MV-4-11 (cell line): ENCODE measurements around the gene HPD.
"Not testable (repeated sequence)": the region's sequence is repeated elsewhere in the genome, so short reads cannot be mapped to it uniquely, and the experiment has no call there.

Source experiments
- DNase-seq: peaks from one replicate; lab custom pipeline; 2025; lab: John Stamatoyannopoulos, UW

HPD gene

DNA sequence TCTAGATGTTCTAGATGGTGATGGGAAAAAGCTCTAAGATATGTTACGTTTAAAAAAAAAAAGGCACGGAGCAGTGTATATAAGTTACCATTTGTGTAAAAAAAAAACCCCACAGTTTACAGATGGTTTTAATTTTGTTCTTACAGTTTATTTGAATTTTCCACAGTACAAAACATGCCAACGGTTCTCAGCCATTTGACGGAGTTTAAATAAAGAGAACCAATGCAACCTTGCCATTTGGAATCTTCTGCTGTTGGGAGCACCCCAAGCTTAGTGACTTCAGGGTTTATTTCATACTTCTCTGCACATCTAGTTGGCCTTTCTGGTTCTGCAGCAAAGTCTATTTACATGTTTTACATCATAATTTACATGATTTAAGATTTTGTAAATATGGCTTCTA is 7.7 kb upstream of the HPD start:
- DNase-seq = no peak

DNA sequence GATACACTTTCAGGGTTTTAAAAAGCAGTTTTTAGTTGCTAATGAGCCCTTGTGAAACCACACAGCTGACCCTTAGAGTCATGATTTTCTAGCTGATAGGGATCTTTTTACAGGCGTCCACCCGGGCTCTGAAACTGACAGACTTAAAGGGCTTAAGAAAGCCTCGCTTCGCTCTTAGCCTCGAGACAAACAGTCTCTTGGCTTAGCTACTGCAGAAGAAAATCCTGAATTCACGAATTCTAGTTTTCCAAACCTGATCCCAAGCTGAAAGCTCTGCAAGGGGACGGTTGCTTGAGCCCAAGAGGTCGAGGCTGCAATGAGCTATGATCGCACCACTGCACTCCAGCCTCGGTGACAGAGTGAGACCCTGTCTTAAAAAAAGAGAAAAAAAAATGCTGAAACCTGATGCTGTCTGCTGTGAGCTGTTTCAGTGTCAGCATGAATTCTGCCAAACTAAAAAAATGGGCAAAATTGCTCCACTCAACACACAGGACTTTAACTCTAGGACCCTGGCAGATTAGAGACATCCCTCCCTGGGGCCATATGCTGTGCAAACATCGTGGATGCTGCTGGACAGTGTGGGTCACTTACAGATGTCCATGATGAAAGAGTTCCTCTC is 3.1 kb upstream of the HPD start:
- DNase-seq = no peak

DNA sequence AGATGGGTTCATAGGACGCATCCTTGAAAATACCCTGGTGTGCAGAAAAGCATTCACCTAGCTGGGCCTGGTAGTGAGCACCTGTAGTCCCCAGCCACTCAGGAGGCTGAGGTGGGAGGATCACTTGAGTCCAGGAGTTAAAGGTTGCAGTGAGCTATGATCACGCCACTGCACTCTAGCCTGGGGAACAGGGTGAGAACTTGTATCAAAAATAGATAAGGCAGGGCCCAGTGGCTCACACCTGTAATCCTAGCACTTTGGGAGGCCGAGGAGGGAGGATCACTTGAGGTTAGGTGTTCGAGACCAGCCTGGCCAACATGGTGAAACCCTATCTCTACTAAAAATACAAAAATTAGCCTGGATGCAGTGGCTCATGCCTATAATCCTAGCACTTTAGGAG is 2.0 kb upstream of the HPD start:
- not testable (repeated sequence) for DNase-seq

DNA sequence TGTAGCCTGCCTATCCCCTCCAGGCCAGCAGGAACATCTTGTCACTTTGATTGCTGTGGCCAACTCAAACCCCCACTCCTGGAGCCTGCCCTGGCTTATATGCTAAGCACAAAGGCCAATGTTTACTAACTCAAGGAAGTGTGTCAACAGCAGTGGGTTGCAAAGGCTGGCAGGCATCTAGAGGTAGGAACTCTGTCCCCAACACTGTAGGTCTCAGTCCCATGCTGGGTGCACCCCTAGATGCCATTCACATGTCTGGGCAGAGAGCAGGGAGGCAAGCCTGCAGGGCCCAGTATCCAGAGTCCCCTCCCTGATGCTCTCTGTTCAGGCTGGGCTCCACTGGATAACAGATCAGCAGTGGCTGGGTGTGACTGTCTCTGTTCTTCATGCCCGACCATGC is 1.6 kb upstream of the HPD start:
- DNase-seq = no peak

DNA sequence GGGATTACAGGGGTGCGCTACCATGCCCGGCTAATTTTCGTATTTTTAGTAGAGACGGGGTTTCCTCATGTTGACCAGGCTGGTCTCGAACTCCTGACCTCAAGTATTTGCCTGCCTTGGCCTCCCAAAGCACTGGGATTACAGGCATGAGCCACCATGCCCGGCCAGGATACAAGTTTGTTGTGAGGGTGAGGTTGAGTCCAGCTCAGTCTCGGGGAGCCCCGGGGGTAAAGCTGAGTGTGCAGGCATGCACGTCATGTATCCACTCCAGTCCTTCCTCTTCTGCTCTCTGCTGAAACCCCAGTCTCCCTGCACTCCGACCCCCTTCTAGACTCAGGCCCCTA is 369 bp downstream of the HPD start:
- no peak for DNase-seq

DNA sequence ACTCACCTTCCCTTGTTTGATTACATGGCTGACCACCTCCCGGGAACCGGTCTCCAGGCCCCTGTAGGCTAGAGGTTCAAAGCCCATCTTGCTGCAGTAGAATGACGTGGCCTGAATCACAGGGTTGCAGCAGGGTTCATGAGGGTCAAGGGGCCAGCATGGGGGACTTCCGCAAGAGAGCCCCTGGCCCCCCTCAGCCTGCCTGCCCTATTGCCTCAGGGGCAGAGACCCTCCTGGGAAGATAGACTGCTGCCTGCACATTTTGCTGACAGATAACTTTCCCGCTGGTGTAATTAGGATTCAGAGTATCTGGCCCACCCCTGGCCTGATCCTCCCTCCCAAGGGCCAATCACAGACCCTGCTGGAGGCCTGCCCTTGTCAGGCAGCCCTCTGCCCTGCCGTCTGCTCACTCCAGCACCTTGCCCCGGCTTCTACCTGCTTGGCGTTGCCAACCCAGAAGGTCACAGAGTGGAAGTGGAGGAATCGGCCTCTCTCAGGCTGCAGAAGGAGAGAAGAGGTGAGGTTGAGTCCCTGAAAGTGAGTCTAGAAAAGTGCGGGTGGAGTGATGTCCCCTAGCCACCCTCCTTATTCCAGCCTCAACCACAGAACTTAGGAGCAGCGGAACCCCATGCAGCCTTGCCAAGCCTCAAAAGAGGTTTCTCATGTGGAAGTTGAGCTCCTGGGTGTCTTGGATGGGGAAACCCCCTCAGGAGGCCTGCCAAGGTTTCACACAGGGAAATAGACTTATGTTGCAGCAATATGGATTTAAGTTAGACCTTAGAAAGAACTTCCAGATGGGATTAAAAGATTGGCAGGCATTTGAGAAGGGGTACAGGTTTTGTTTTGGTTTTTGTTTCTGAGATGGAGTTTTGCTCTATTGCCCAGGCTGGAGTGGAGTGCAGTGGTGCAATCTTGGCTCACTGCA is 1.1 kb downstream of the HPD start:
- no peak for DNase-seq

DNA sequence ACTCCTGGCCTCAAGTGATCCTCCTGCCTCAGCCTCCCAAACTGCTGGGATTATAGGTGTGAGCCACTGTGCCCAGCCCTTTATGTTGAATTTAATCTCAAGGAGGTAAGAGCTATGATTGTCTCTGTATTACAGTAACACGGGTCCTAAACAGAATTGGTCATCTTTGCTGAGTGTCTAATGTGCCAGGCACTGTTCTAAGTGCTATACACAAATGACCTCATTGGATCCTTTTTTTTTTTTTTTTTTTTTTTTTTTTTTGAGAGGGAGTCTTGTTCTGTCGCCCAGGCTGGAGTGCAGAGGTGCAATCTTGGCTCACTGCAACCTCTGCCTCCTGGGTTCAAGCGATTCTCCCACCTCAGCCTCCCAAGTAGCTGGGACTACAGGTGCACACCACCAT is 6.3 kb downstream of the HPD start:
- DNase-seq = not testable (repeated sequence)

DNA sequence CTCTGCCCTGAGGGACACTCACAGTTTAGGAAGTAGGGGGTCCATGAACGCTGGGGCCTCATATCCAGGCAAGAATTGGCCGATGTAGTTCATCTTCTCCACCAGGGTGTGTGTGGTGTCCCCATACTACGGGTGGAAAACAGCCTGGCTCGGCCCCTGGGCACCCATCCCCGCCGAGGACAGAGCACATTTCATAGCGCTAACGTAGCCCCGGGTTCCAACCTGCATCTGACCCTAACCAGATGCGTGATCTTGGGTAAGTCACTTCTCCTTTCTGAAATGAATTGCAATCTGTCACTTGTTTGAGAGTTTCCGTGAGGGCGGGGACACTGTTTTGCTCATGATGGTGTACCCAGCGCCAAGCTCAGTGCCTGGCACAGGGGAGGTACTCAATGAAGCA is 9.0 kb downstream of the HPD start:
- DNase-seq = peak; percentile 92

DNA sequence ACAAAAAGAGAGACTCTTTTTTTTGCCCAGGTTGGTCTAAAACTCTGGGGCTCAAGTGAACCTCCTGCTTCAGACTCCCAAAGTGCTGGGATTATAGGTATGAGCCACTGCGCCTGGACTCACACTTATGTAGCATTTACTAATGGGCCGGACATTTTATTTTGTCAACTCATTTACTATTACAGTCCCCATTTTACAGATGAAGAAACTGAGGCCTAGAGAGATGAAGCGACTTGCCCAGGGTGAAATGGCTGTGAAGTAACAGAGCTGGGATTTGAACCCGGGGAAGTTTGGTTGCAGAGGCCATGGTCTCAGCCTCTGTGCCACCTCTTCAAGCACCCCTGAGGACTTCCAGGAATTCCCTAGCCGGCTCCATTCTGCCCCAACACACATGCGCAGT is 9.4 kb downstream of the HPD start:
- no peak for DNase-seq

DNA sequence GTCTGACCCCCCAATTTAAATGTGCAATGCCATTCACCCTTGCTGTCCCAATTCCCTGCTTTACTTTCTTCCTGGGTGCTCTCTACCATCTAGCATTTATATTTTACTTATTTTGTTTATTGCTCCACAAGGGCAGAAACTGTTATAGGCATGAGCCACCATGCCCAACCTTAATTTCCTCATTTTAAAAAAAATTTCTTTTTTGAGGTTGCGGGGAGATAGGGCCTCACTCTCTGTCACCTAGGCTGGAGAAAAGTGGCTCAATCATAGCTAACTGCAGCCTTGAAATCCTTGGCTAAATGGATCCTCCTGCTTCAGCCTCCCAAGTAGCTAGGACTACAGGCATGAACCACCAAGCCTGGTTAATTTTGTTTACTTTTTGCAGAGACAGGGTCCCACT is 13.0 kb downstream of the HPD start:
- DNase-seq = peak; percentile 86

DNA sequence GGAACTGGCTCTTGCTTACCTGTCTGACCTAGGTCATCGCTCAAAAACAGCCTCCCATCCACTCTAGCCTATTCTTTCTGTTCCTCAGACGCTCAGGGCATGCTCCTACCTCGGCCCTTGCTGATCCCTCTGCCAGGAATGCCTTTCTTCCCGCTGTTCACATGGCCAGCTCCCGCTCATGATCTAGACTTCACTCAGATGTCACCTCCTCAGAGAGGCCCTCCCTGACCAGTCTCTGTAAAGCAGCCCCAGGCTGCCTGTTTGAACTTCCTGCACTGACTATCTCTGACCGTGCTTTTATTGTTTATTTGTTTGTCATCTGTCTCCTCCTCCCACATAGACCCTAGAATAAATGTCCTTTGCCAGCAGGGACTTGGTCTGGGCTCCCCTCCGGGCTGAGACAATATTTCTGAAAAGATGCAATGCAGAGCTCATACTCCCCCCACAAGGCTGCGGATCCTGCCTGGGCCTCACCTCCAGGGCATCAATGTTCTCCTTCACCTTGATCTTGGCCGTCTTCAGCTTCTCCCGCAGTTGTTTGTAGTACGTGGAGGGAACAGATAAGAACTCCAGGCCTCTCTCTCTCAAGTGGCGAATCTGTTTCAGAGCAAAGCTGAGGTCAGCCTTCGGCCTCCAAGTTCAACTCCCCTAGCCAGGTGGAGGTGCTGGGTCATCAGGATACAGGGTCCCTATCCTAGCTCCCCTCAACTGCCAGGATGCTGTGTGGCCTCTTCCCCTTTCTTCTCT is 15.2 kb downstream of the HPD start:
- DNase-seq = no peak

DNA sequence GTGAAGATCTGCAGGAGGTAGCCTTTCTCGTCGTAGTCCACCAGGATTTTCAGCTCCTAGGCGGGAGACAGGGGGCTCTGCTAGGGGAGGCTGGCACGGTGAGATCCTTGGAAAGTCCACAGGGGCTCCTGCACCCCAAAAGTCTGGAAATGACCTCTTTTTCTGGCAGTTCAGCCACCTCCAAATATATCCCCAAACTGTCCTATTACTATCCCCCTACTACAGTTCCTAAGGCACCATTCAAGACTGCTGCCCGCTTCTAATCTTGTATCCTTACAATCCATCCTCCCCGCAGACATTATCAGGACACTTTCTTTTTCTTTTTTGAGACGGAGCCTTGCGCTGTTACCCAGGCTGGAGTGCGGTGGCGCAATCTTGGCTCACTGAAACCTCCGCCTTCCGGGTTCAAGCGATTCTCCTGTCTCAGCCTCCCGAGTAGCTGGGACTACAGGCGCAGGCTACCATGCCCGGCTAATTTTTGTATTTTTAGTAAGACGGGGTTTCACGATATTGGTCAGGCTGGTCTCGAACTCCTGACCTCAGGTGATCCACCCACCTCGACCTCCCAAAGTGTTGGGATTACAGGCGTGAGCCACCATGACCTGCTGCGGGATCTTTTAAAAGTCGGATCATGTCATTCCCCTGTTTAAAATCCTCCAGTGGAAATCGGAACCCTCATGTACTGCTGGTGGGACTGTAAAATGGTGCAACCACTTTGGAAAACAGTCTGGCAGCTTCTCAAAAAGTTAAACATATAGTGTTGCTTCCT is 18.5 kb downstream of the HPD start:
- peak; percentile 63 for DNase-seq

DNA sequence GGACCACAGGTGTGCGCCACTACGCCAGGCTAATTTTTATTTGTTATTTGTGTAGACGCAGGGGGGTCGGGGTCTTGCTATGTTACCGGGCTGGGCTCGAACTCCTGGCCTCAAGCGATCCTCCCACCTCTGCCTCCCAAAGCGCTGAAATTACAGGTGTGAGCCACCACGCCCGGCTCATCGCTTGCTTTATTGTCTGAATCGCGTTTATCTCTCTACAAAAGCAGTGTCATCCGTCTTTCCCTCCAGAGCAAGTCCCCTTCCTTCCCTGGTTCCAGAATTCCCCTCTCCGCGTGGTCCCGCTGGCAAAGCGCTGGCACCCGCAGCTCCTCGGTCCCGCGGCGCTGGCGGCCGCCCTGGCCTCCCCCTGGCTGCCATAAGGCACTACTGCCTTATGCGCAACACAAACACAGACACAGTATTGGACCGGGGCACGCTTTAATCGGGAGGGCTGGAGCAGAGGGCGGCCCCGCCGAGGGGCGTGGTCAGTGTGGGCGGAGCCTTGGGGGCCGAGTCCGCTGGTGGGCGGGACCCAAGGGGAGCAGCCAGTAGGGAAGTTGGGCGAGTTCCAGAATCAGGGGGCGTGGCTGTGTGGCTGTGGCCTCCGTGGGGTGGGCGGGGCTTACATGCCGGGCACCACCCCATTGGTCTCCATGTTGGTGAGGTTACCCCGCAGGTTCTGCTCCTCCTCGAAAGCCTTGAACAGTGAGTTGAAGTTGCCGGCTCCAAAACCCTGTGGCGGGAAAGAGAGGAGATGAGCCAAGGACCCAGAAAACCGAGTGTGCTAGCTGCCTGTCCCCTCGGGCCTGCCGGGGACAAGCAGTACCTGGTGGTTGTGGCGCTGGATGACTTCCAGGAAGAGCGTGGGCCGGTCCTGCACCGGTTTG is 19.3 kb downstream of the HPD start:
- peak; percentile 98 for DNase-seq

DNA sequence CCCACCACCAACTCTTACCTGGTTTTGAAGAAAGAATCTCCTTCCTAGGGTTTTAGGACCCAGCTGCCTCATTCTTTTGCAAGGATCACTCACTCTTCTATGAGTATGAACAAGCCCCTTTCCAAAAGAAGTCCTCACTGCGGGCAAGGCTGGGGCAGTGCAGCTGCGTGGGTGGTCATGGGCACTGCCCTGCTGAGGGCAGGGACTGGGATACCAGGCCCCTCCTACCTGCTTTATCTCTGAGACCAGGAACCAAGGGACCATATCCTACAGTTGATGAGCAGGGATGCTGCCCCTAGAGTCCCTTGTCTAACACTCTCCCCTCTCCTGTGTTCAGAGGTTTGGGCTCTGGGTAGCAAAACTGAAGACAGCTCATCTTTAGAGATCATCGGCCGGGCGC is 20.5 kb downstream of the HPD start:
- DNase-seq = no peak

DNA sequence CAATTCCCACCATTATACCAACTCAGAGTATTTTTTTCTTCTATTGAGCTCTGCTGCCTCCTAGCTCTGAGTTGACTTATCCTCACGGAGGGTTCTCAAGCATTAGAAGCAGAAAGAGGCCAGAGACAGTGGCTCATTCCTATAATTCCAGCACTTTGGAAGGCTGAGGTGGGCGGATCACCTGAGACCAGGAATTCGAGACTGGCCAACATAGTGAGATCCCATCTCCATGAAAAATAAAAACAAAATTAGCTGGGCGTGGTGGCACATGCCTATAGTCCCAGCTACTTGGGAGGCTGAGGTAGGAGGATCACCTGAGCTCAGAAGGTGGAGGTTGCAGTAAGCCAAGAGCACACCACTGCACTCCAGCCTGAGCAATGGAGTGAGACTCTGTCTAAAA is 21.0 kb downstream of the HPD start:
- no peak for DNase-seq

DNA sequence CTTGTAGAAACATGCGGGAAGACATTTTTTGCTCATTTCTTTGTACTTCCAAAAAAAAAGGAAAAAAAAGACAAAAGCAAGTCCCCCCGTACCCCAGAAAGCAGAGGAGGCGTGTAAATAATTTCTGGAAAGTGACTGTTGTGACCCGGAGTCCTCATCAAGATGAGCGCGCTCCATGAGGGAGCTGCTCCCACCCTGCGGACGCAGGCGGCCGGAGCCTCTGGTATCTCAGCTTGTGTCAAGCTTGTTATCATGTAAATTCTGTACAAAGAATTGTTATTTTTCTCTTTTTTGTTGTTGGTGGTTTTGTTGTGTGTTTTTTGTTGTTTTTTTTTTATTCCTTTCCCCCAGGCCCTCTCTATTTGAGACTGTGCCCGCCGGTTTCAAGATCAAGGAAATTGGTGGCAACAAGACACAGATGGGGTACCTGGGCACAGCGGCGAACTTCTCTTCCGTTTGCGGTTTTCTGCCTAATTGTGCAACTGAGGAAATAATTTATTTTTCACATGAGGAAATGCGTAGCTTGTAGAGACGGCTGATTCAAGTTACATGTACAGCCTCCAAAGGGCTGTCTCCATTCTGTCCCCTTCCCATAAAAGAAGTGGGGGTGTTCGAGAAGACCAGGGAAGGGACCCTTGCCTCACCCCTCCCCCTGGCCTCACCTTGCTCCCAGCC is 27.0 kb downstream of the HPD start:
- DNase-seq = no peak

DNA sequence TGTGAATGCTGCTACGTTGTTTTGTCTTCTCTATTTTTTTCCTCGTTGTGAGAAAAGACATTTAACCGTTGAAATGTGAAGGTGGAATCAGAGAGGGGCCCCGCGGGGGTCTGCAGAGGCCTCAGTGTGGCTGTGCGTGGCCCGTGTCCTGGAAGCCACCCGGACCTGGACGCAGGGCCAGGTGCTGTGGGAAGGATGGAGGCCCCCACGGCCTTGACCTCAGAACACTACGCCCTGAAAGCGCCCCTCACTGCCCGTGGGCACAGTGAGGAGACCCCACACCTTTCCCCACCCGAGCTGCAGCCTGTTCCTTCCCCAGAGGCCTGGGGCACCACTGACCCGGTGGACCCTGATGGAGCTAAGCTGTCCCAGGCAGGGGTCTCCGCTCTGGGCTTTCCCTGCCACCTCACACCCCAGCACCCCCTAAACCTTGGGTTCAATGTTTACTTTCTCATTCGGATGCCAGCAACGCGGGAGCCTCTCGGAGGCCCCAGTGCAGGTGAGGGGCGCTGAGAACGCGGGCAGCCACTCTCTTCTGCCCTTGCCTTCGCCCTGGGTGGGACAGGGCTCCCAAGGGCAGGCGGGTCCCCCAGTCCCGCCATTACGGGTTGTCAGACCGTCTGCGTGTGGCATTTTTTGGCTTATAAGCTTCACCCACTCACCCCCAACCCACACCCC is 27.9 kb downstream of the HPD start:
- no peak for DNase-seq

DNA sequence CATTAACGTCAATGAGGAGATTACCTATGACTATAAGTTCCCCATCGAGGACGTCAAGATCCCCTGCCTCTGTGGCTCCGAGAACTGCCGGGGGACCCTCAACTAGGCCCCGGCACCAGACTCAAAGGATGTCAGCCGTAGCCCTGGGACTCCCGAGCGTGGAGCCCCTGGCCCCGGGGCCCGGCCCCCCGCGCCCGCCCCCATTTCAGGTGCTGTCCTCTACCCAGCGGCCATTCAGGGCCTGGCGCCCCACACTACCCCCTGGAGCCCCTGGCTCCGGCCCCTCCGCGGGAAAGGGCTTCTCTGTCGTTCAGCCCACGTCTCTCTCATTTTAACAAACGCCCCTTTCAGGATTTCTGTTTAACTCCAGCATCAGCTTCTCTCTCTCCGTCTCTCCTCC is 28.5 kb downstream of the HPD start:
- no peak for DNase-seq

DNA sequence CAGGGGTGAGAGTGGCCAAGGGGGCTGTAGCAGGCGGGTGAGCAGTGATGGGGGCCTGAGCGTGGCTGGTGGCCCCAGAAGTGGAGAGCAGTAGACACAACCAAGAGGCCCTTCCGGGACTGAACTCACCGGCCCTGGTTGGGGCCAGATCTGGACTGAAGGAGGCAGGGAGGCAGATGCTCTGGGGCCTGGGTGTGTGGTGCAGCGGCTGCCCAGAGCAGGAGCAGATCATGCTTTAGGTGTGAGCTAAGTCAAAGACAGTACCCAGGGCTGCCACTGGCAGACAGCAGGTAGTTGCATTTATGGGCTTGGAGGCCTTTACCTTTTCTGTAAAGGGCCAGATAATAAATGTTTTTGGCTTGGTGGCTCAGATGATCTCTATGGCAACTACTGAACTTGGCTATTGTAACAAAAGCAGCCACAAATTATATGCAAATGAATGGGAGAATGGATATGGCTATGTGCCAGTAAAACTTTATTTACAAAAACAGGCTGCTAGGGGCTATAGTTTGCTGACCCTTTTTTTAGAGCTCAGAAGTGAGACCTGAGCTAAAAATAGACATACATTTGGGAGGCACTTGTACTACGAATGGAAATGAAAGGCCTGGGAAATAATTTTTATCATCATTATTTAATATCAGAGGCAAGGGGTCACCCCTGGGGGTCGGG is 29.3 kb downstream of the HPD start:
- no peak for DNase-seq

DNA sequence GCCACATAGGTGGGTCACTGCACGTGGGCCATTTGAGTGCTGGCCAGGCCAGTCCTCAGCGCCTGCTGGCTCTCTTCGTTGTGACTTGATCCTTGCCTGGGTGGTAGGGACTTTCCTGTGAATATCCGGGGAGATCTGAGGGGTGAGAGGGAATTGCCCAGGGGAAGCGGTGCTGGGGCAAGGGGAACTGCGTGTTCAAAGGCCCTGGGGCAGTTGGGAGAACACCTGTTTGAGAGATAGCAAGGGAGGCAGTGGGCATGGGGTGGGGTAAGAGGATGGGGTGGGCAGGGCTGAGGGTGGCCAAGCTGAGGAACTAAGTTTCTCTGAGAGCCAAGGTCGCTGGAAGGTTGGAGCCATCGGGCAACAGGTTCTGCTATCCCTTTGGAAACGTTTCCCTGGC is 29.8 kb downstream of the HPD start:
- DNase-seq = no peak
